ENCODE results near the gene EPS8L3. TPM values are rescaled to one million over a fixed set of nuclear protein-coding genes. Genes with fewer than 3 reads are reported as not detected.

EPS8L3 gene
- total and polyA plus RNA-seq, 9 of the 15 experiments (the other 6 are each of a cell fraction or from before 2014, with no cell fraction given) = 0.09 to 0.42 (median 0.14) TPM; not detected in 5

DNA sequence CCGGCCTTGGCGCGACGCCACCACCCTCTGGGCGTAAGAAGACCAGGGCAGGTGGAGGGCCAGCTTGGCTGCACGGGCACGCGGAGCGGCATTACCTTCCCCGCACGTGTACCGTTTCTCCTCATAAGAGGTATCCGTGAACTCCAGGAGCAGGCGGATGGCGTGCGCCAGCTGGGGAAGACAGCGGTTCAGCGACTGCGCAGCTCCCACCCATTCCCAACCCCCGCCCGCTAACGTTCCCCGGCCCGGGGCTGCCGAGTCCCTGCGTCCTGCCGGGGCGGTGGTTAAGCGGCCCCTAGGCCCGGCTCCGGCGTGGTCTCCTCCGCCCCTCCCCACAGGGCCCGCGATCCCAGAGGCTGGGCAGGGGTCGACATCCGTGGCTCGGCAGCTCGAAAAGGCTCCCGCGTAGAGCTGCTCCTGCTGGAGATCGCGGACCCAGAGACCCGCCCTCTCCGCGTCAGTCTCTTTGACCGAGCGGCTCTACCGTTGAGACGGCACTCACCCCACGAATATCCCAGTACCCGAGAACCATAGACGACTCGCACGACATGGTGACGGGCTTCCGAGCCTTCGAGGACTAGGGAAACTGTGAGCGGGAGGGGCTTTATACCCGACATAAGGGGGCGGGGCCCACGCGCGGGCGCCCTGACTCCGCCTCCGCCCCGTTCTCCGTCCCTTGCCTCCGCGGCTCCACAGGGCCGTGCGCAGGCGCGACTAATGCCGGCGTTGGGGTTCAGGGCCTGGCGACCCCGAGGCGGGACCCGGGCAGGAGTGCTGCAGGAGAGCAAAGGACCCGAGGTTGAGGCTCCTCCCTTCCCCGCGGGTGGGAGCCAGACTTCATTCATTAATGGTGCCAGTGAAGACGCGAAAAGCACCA is 23.7 kb downstream of the EPS8L3 start:
- no peaks in the 10 kb centered on the region for H3K36me3 ChIP-seq (ENCODE audit: control insufficient read depth, insufficient read depth, low read length)
- ChIA-PET POLR2A (interaction anchor here (0.7 kb wide), 1 partner anchor 69 kb away, joined by 3 read pairs; no protein-coding TSS in a partner anchor), CTCF (ENCODE audit: low intra/inter-chr PET ratio) (no interaction called here)
- no peaks in the 10 kb centered on the region for H3K9me3 ChIP-seq (replicated peaks; ENCODE audit: control insufficient read depth, insufficient read depth, low read depth, low read length)
- H3K27ac ChIP-seq (ENCODE audit: extremely low read depth, low read depth, low read length) = no peak overlapping the region; the same call in 2 of the 3 replicates
- ATAC-seq (peak; percentile 95), DNase-seq (ENCODE audit: extremely low read depth in 1 of 4, low spot score in 3 of 4) (peak; percentile 58 to 78 (median 76)), FAIRE-seq (no peak)
- no TSS peak for BruUV-seq (replicated peaks)
- 52% methylated on average over 76 of the region's 86 CpGs for WGBS (ENCODE audit: insufficient coverage, low coverage, missing lambda C conversion rate)
- peak overlapping the region; percentile 34 for H3K4me3 ChIP-seq
- H3K4me2 ChIP-seq (ENCODE audit: insufficient read depth, low read length) = peak overlapping the region; percentile 45
- intact Hi-C loops (cut with micrococcal nuclease) (no loop called here), in situ Hi-C loops (cut with MboI) (no loop called here)
- peaks cover 0 to 12% of the 10 kb centered on the region in 2 experiments; a peak in 2 of 5 replicates for H3K4me1 ChIP-seq (replicated peaks in 1 of 2; ENCODE audit: control insufficient read depth in 2 of 2, insufficient read depth in 2 of 2, low read length in 2 of 2)
- H4K20me1 ChIP-seq (replicated peaks; ENCODE audit: control insufficient read depth, insufficient read depth, low read length) = no peaks in the 10 kb centered on the region
- H3K9me1 ChIP-seq (ENCODE audit: control insufficient read depth, insufficient read depth, low read length) = no peaks in the 10 kb centered on the region
- peak overlapping the region; percentile 30 to 50; a peak in 3 of 4 replicates for H3K9ac ChIP-seq (ENCODE audit: insufficient read depth in 1 of 2, low read depth in 2 of 2, low read length in 2 of 2)
- peak overlapping the region; percentile 87 for H2AFZ ChIP-seq (ENCODE audit: low read depth, low read length)
- H3K27me3 ChIP-seq (ENCODE audit: control insufficient read depth in 2 of 2, insufficient read depth in 2 of 2, low read length in 2 of 2) = peaks cover 7 to 8% of the 10 kb centered on the region in 2 experiments; a peak in 3 of 5 replicates
- H3K79me2 ChIP-seq (ENCODE audit: control insufficient read depth, insufficient read depth, low read length) = no peaks in the 10 kb centered on the region
- TF ChIP-seq, protein P1, sequence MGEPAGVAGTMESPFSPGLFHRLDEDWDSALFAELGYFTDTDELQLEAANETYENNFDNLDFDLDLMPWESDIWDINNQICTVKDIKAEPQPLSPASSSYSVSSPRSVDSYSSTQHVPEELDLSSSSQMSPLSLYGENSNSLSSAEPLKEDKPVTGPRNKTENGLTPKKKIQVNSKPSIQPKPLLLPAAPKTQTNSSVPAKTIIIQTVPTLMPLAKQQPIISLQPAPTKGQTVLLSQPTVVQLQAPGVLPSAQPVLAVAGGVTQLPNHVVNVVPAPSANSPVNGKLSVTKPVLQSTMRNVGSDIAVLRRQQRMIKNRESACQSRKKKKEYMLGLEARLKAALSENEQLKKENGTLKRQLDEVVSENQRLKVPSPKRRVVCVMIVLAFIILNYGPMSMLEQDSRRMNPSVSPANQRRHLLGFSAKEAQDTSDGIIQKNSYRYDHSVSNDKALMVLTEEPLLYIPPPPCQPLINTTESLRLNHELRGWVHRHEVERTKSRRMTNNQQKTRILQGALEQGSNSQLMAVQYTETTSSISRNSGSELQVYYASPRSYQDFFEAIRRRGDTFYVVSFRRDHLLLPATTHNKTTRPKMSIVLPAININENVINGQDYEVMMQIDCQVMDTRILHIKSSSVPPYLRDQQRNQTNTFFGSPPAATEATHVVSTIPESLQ (CRISPR knock-in tag; IDR thresholded peaks at IDR 0.05) = no peak
- peak; percentile 59; the same call in 1 of the 2 replicates for TF ChIP-seq PHF8 (IDR thresholded peaks at IDR 0.05; ENCODE audit: borderline replicate concordance, low read length)
- no peak for TF ChIP-seq ZNF311 (CRISPR knock-in tag; IDR thresholded peaks at IDR 0.05)
- TF ChIP-seq HMGN3 (IDR thresholded peaks at IDR 0.05; ENCODE audit: borderline replicate concordance, extremely low read depth, insufficient read length, low read depth, low read length) = peak; percentile 63
- no peak for TF ChIP-seq ZNF785 (CRISPR knock-in tag; IDR thresholded peaks at IDR 0.05)
- TF ChIP-seq NFXL1 (CRISPR knock-in tag; IDR thresholded peaks at IDR 0.05) = no peak
- TF ChIP-seq ZNF436 (CRISPR knock-in tag; IDR thresholded peaks at IDR 0.05) = no peak
- no peak for TF ChIP-seq NELFE (IDR thresholded peaks at IDR 0.05; ENCODE audit: insufficient read depth, insufficient read length)
- TF ChIP-seq MTA1 (IDR thresholded peaks at IDR 0.05; ENCODE audit: borderline replicate concordance) = no peak
- TF ChIP-seq, protein P2, sequence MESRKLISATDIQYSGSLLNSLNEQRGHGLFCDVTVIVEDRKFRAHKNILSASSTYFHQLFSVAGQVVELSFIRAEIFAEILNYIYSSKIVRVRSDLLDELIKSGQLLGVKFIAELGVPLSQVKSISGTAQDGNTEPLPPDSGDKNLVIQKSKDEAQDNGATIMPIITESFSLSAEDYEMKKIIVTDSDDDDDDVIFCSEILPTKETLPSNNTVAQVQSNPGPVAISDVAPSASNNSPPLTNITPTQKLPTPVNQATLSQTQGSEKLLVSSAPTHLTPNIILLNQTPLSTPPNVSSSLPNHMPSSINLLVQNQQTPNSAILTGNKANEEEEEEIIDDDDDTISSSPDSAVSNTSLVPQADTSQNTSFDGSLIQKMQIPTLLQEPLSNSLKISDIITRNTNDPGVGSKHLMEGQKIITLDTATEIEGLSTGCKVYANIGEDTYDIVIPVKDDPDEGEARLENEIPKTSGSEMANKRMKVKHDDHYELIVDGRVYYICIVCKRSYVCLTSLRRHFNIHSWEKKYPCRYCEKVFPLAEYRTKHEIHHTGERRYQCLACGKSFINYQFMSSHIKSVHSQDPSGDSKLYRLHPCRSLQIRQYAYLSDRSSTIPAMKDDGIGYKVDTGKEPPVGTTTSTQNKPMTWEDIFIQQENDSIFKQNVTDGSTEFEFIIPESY (CRISPR knock-in tag; IDR thresholded peaks at IDR 0.05) = no peak
- no peak for TF ChIP-seq GTF2F1 (IDR thresholded peaks at IDR 0.05; ENCODE audit: low read depth, low read length)
- peak; percentile 94 for TF ChIP-seq TBP (optimal IDR thresholded peaks at IDR 0.05; ENCODE audit: low read depth, low read length)
- no peak for TF ChIP-seq SMARCE1 (IDR thresholded peaks at IDR 0.05)
